Fibroblast of villous mesenchyme (primary cell): ENCODE data around the gene LUZP1. TPM values are rescaled to one million over a fixed set of nuclear protein-coding genes. Genes with fewer than 3 reads are reported as not detected.

ENCODE experiments used
- DNase-seq: peaks from one replicate; pipeline ENCODE4 v3.0.0-alpha.2; 2010; ENCODE audit warnings: low read depth
- H3K4me3 ChIP-seq: 2 replicates; pipeline ENCODE4 v1.5.1; 2011; ENCODE audit warnings: low read depth, mild to moderate bottlenecking, low read length
- total RNA-seq: library from RNA; depleted of rRNA; stranded (reverse); fragments of >200 nt; gene quantifications from 2 replicates; pipeline ENCODE4 v1.2.3, GENCODE V29; 2012
- TF ChIP-seq, protein P1 (sequence below): IDR thresholded peaks from 2 replicates; pipeline ENCODE4 v1.5.1; 2012; ENCODE audit warnings: low read depth, mild to moderate bottlenecking, low read length; ENCODE audit not compliant: insufficient read depth

The LUZP1 gene
- total RNA-seq, 1 donor = 55.3 TPM

DNA sequence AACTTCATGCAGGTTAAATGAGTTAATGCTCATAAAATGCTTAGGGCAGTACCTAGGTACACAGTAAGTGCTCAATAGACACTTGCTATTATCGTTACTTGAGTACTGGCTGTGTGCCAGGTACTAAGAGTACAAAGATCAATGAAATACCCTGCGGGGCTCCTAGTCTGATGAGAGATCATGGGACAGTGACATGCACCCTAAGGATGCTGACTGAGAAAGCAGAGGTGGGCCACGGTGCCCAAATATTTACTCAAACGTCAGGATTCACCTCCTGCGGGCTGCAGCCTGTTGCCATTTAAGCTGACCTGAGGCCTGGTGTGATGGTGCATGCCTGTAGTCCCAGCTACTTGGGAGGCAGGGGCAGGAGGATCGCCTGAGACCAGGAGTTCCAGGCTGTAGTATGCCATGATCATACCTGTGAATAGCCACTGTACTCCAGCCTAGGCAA is 19.8 kb upstream of the LUZP1 start:
- TF ChIP-seq, protein P1, sequence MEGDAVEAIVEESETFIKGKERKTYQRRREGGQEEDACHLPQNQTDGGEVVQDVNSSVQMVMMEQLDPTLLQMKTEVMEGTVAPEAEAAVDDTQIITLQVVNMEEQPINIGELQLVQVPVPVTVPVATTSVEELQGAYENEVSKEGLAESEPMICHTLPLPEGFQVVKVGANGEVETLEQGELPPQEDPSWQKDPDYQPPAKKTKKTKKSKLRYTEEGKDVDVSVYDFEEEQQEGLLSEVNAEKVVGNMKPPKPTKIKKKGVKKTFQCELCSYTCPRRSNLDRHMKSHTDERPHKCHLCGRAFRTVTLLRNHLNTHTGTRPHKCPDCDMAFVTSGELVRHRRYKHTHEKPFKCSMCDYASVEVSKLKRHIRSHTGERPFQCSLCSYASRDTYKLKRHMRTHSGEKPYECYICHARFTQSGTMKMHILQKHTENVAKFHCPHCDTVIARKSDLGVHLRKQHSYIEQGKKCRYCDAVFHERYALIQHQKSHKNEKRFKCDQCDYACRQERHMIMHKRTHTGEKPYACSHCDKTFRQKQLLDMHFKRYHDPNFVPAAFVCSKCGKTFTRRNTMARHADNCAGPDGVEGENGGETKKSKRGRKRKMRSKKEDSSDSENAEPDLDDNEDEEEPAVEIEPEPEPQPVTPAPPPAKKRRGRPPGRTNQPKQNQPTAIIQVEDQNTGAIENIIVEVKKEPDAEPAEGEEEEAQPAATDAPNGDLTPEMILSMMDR = no peak
- H3K4me3 ChIP-seq = no peak overlapping the region
- no peak for DNase-seq

DNA sequence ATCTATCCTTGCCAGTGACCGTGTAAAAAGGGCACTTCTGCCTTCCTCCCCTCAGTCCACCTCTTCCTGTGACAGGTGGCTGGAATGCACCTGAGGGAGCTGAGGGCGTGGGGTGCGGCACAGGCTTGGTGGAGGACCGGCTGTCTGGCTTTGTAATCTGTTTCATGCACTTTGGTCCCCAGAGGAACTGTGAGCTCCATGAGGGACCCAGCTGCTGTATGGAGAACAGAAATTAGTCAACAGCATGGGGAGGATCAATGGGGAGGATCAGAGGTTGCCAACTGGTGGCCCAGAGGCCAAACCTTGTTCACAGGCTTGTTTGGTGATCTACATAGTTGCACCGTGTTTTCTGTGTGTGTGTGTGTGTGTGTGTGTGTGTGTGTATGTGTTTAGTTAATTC is 19.0 kb upstream of the LUZP1 start:
- DNase-seq = no peak
- TF ChIP-seq, protein P1 = no peak
- H3K4me3 ChIP-seq = no peak overlapping the region

DNA sequence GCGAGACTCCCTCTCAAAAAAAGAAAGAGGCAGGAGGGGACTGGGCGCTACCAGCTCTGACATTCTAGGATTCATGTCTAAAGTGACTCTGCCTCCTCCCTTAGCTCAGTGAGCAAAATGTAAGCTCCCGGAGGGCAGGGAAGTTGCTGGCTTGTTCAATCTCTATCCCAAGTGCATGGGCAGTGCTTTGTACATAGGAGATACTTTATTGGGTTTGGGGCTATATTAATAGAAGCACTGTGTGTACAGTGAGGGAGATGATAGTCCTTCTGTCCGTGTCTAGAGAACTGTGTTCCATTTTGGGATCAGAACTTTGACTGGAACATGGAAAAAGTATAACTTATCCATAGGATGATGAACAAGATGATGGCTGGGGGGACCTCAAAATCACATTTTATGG is 16.7 kb upstream of the LUZP1 start:
- DNase-seq = no peak
- TF ChIP-seq, protein P1 = no peak
- H3K4me3 ChIP-seq = no peak overlapping the region

DNA sequence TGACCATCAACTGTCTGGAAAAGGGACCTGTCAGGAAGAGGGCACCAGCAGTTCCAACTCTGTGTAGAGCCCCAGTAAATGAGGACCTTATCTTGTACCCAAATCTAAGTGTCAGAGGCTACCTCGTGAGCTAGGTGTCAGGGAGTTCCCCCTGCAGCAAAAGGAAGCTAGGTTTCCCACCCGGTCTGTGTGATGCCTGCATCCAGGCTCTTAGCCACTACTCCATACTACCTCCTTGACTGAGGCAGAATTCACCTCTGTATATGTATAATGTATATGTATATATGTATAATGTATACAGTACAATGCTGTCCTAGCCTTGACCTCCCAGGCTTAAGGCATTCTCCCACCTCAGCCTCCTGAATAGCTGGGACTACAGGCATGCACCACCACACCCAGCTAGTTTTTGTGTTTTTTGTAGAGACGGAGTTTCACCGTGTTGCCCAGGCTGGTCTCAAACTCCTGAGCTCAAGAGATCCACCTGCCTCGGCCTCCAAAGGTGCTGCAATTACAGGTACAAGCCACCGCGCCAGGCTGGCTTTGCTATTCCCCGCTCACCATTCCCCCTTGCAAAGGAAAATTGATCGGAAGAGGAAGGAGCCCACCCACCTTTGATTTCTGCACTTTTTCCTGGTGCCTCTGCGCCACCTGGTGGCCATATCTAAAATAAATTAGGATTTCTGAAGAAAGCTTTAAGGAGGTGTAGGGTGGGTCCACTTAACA is 15.7 kb upstream of the LUZP1 start:
- H3K4me3 ChIP-seq = peak overlapping the region; percentile 50
- DNase-seq = peak; percentile 51
- TF ChIP-seq, protein P1 = peak; percentile 67

DNA sequence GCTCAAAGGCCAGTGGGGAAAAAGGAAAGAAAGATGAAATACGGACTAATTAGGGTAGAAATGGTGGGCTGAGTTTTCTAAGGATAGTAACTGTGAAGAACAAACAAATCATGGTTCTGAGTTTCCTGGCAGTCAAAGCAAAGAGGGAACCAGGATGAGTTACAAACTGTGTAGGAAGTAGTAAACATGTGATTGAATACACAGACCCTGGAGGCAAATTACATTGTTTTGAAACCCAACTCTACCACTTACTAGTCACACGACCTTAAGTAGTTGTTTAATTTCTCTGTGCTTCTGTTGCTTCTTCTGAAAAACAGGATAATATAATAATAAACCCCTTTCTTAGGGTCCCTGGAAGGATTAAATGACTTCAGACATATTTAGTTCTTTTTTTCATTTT is 11.2 kb upstream of the LUZP1 start:
- TF ChIP-seq, protein P1 = no peak
- H3K4me3 ChIP-seq = no peak overlapping the region
- DNase-seq = no peak

DNA sequence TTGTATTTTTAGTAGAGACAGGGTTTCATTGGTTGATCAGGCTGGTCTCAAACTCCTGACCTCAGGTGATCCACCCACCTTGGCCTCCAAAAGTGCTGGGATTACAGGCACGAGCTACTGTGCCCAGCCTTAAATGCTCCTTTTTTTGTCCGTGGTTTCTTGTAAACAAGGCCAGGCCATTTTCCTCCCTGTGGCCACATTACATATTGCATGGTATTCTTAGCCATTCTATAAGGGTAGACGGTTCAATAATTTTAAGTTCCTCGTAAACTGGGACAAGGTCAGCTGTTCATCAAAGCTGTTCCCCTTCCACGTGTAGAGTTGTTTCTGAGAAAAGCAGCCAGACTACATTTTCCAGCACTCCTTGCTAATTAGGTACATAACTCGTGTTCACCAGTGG is 10.3 kb upstream of the LUZP1 start:
- TF ChIP-seq, protein P1 = peak; percentile 44
- peak; percentile 53 for DNase-seq
- no peak overlapping the region for H3K4me3 ChIP-seq

DNA sequence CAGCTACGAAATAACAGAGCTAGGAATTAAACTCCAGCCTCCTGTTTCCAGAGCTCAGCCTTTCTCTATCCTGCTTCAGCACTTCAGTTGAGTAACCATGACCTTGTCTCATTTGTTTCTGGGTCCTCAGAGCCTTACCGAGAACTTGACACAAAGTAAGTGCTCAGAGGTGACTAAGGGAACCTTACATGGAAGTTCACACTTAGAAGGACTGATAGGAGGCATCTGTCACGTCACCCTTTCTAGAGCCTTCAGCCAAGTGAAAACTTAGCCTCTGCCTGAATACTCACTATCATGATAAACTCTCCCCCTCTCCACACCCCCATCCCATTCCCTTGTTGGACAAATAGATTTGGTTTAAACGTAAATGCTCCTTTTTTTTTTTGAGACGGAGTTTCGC is 9.8 kb upstream of the LUZP1 start:
- no peak overlapping the region for H3K4me3 ChIP-seq
- DNase-seq = no peak
- TF ChIP-seq, protein P1 = no peak
